Measurements from ENCODE around the gene SF3A2.

GRCh38 chr19:2224754-2225349, 11.8 kb upstream of the SF3A2 start:
- TF ChIP-seq RARB (CRISPR knock-in tag; IDR thresholded peaks at IDR 0.05), result no peak
- no peak for TF ChIP-seq TSHZ2 (CRISPR knock-in tag; IDR thresholded peaks at IDR 0.05)
- TF ChIP-seq PATZ1 (CRISPR knock-in tag; IDR thresholded peaks at IDR 0.05; ENCODE audit: borderline replicate concordance), result no peak
- TF ChIP-seq ZFP3 (CRISPR knock-in tag; IDR thresholded peaks at IDR 0.05), result no peak
- TF ChIP-seq ESRRG (CRISPR knock-in tag; IDR thresholded peaks at IDR 0.05), result no peak
- no peak for TF ChIP-seq ZFP30 (CRISPR knock-in tag; IDR thresholded peaks at IDR 0.05)
- no peak for TF ChIP-seq CREB5 (CRISPR knock-in tag; IDR thresholded peaks at IDR 0.05; ENCODE audit: low read depth)
